HG03520 (cell line): ENCODE results near the gene NLGN1.

Experiments used
- ATAC-seq: cut with Tn5 transposase; IDR thresholded peaks from one replicate; pipeline ENCODE4 v1.9.1; 2021; ENCODE audit warnings: mild to moderate bottlenecking, moderate library complexity; ENCODE audit not compliant: unreplicated experiment

Gene NLGN1

DNA sequence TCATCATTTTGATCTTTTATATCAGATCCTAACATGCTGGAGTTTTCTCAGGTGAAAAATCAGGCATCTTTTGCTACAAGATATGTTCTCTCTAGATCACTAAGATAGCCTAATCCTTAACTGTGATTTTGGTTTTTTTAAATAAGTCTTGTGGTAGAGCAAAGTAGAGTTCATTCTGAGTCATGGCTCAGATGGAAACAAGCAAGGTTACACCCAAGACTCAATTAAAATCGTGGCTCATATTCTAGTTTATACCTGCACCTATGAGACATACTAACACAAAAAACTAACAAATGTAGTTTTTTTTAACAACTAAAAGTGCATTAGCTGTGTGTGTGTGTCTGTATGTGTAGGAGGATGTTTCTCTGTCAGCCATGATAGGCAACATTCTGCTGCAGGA, 428.2 kb downstream of the NLGN1 start:
- ATAC-seq, result no peak

DNA sequence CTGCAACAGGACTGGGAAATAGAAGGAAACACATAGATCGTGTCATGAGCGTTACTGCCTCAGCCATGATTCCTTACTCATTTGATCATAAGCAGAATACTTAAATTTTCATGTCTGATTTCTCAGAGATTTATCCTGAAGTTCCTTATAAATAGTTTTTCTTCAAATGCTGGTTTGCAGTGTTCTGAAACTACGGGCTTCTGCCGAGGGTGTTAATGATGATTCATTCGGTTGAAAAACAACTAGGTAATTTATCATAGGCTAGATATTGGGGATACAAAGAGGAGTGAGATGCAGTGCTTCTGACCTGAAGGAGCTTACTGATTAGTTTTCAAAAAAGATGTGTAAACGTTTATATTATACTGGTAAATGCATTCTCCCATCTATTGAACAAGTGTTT, 428.9 kb downstream of the NLGN1 start:
- no peak for ATAC-seq

DNA sequence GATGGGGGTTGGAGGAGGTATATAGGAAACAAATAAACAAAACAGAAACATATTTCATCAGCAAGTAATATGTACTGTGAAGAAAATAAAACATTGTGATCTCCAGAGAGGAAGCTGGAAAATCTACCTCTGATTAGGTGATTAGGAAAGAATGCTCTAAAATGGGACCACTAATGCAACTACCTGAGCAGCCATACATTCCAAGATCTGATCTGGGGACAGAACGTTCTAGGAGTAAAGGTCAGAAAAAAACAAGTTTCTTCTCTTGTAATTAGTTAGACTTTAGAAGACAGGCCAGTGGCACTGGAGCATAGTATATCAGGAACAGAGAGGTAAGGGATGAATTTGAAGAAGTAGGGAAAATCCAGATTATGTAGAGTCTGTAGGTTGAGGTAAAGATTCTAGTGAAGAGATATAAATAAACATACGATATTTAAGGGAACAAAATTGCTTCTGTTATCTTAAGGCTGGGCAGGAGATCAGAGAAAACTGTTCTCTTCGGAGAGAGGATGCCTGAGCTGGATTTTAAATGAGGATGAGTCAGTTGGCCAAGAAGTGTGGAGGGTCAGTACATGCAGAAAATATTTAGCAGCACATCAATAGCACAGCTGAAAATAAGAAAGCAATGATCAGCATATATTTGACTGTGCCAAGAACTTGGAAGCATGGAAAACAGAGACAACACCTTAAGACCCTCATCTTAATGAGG, 429.5 kb downstream of the NLGN1 start:
- no peak for ATAC-seq

DNA sequence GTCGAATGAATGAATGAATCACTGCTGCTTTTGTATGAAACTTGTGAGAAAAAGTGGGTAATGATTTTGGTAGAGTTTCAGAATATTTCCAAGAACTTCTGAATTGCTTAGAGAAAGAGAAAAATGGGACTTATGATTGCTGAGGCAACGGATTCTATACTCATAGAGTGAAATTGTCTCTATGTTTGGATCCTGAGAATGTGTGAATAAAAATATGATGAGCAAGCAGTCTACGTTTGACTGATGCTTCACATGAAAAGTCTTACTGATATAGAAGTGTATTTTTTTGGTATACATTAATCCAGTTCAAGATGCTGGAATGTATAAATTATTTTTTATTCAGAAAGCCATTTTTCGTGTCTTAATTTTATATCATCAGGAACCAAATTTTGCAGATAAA, 441.1 kb downstream of the NLGN1 start:
- ATAC-seq, result no peak

DNA sequence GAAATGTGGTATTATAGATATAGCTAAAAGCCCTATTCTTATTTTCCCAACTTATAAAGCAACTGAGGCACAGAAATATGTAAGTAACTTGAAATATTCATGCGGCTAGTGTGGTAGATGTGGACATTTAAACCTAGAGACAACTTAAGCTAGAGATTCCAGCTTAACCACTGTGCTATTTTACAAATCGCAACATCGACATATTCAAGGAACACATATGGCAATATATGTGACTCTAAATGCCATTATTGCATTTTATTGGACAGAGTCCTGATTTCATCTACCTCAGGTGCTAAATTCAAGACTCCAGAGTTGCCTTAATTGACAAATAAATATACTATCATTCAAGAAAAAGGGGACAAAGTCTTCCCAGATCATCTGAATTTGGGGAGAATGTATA, 442.3 kb downstream of the NLGN1 start:
- no peak for ATAC-seq

DNA sequence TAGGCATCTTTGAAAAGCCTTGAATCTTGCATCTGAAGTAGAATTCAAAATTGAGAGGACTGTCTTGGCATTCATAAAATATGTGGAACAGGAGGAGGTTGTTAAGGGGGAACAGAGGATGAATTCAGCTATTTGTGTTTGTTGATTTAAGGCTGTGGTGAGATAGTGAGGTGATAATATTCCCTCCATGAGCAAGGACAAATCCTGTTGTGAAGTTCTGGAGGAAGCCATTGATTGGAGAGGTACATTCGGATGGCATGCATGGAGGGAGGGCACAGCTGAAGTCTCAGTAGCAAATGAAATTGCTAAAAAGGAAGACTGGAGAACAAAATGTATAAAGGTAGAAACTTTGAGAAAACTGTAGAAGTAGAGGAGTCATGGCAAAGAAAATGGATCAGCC, 443.8 kb downstream of the NLGN1 start:
- no peak for ATAC-seq

DNA sequence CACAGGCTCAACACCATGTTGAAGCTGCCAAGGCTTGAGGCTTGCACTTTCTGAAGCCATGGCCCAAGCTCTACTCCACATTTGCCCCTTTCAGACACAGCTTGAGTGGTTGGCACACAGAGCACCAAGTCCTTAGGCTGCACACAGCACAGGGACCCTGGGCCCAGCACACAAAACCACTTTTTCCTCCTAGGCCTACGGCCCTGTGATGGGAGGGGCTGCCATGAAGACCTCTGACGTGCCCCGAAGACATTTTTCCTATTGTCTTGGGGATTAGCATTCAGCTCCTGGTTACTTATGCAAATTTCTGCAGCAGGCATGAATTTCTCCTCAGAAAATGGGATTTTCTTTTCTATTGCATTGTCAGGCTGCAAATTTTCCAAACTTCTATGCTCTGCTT, 445.5 kb downstream of the NLGN1 start:
- ATAC-seq, result no peak

DNA sequence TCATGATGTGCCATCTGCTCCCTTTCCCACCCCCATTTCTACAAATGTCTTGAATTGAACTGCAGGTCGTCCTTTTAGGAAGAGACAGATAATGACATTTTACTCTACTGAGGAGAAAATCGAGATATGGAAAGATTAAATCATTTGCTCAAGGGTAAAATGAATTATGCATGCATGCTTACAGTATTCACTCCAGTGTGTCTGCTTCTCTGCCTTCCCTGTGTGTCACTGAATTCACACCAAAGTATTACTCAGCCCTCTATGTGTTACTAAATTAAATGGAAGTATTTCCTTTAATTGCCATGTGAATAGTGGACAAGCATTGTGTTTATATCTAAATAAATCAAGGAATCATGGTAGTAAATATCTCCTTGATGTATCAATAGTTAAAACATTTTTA, 449.0 kb downstream of the NLGN1 start:
- no peak for ATAC-seq

DNA sequence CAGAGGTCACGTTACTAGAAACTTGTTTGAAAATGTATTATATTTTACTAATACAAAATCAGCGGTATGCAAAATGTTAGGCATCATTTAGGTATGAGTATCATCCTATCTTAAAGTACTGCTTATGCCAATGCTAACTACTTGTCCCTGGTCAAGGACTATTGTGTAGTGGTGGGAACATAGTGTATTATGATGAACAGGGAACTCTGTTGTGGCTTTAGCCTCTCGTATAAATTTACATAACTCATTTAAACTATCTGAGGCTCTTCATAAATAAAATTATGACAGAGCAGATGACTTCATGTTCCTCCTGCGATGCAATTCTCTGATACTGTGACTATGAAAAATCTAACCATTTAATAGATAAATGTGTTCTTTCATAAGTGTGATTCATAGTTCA, 451.9 kb downstream of the NLGN1 start:
- no peak for ATAC-seq

DNA sequence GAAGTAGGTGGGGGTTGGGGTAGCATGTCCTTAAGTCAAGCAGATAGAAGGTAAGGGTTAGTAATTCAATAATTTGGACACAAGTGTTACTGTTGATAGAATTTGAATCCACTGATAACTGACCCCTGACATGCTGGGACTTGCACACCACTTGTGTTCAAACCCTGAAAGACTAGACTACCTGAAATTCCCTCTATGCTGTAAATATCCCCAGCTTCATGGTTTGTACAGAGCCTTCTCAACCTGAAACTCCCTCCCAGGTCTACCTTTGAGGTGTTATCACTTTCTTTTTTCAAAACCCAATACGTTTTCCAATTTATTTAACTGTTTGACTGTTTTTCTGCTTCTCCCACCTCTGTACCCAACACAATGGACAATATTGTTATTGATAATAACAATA, 459.6 kb downstream of the NLGN1 start:
- ATAC-seq, result no peak

DNA sequence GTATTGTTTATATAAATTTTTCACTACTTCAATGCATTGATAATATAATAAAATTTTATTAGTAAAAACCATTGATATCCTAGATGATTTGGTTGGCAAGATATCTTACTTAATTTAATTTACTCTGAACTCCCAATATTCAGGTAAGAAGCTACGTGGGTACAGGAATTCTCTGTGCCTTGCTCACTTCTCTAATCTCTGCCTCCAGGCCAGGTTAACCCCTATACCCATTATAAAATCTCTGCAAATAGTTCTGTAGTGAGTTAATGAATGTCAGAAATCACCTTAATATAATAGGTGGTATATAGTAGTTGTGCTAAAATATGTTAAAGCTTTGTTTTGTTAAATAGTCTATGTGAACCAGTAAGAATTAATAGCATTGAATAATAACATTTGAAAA, 465.2 kb downstream of the NLGN1 start:
- no peak for ATAC-seq

DNA sequence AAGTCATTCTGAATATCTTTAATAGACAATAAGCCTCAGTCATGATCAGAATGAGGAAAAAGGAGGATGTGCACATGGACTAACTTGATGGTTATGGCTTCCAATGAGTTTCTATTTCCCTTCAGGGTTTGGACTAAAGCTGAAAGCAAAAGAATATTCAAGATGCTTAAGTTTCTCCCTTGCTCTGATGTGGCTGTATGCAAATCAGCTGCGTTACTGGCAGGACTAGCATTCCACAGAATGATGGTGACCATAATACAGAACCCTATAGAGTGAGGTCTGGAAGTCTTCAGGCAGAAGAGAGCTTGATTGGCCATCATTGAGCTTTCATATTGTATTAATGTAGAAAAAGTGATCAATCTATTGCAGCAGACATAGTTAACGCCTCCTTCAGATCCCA, 466.0 kb downstream of the NLGN1 start:
- ATAC-seq, result no peak

DNA sequence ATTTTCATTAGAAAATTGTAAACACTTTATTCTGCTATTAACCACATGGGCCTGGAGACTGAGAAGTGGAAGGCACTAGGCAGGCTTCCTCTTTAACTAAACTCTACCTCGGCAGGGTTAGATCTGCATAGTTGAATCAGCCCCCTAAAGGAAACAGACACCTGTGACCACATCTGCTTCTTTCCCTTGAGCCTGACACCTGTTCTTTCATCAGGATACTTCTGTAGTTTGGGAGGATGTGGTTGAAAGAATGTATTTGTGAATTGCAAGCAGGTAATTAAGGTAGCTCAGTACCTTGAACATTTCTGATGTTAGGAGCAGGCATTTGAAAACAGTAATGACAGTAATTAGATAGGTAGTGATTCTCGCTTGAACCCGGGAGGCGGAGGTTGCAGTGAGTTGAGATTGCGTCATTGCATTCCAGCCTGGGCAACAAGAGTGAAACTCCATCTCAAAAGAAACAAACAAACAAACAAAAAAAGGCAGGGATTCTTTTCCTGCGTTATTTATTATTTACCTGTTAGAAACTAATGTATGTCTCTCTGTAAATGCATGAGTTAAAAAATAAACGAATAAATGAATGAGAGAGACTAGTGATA, 468.5 kb downstream of the NLGN1 start:
- ATAC-seq, result no peak

DNA sequence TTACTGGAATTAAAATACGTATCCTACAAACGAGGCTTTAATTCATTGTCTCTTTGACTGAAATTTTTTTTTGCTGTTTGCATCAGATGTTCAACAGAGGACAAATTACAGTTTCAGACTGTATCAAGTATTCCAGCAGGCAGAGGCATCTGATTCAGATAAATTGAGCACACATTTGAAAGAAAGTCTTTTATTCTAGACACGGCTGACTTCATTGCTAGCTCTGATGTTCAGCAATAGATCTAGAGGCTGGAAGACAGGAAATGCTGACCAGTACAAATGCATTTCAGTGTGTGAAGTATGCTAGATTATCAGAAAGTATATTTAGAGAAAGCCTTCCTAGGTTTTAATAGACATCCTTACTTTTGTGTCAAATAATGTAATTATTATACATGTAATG, 472.2 kb downstream of the NLGN1 start:
- ATAC-seq, result no peak

DNA sequence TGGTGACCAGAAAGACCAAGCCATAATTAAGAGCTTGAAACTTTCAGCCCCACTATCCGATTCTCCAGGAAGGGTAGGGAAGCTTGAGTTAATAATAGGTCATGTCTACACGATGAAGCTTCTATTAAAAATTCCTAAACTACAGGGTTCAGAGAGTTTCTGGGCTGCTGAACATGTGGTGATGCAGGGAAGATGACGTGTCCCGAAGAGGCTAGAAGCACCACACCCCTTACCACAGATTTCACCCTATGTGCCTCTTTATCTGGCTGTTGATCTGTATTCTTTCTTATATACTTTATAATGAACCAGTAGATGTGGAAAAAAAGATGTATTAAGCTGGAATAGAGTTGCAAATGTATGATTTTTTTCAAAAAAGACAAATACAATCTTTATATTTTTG, 473.4 kb downstream of the NLGN1 start:
- ATAC-seq, result no peak

DNA sequence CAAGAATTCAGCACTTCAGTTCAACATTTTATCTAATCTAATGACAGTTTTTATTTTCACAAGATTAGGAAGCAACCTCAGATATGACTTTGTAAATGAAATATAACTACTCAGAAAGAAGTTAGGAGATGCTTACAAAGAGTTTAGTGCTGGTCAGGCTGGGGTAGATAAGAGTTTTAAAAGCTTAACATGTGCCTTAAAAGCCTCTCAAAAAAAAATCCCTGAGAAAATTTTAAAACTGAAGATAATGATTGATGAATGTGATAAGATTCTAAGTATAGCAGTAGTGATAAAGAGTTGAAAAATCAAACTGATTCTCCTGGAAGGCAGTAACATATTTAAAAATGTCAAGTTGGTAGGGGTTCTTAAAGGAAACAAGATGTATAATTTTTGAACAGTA, 478.2 kb downstream of the NLGN1 start:
- ATAC-seq, result no peak

DNA sequence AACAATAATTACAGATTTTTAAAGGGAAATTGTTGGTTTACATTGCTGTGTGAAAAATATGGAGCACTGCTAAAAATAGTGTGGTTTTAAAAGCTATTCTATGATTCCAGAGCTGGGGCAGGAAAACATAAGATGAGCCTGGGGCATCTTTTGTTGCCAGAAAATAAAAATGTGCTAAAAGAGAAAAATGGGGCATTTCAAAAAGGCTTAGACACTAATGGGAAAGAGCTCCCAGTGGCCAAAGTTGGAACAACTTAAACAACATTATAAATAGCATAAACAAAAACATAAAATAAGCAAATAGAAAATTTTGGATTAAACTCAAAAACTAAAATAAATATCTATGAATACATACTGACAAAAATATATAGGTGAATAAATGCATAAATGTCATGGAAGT, 478.9 kb downstream of the NLGN1 start:
- no peak for ATAC-seq

DNA sequence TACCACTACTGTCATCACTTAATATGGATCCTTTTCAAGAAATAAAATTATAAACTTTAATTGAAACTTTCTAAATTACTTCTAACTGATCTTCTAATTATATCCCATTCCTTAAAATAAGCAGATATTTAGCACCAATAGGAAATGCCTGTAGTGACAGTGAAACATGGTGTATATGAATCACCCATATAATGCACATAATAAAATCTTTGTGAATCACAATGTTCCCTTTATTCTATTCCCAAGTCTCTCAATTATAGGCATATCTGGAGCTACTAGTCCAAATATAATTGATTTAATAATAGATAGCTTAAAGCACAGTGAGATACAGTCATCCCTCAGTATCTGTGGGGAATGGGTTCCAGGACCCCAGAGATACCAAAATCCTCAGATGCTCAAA, 490.3 kb downstream of the NLGN1 start:
- no peak for ATAC-seq

DNA sequence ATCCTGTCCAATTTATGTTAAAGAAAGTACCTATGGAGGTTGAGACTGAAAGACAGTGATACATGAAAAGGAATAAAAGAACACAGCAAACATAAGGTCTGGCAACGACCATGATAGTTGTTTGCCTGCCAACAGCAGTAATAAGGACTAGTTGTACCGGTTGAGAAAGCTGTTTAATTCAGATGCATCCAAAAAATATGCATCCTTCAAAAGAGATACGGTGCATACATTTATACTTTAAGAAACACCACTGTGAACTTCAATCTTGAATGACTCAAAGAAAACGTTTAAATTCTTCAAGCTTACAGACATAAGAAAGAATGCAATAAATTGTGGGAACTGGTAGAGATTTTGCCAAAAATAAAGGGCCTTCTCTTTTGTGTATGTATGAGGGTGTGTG, 492.1 kb downstream of the NLGN1 start:
- no peak for ATAC-seq

DNA sequence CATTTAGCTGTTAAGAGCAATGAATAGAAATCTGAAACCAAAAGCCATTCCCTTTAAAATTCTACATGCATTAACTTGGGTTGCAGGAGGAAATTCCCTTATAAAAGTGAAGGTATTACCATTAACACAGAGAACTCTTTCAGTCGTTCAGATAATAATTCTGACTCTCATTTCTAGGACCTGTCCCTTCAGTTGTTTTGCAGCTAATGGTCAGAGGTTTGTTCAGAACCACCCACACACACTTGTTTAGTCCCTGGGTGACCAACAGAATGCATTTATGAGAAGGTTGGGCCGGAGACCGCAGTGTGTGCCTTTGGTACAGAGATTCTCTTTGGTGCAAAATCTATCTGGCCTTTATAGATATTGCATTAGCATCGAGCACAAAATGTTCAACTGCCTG, 492.5 kb downstream of the NLGN1 start:
- ATAC-seq, result no peak

DNA sequence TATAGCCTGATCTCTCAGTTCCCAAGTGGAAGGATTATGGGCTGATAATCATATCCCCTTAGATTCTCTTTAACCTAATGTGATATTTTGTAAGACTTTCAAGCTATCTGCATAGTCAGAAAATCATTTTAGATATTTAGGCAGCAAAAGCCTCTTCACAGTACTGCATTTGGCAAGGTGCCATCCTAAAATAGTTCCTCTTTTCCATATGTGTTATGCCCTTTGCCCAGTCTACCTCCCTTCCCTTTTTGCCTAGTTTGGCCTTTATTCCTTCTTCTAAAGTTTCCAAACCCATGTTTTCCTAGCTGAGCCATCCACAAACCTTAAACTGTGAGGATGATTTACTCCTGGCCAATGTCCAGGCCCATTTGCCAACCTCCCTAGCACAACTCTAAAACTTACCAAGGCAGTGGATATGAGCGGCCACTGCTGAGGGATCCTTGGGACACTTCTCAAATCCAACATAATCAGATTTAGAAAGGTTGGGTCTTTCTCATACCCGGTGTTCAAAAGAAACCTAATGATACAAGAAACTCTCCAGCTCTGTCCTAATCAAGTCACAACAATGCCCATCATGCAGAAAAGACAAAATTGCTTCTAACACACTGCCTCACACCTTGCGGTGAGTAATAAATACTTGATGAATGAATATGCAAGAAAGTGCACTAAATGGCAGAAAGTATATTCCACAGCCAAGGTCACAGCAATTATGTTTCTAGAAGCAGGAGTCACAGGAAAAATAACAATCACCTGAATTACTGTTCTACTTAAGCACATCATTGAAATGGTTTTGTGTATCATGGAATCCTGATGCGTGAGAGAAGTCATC, 493.9 kb downstream of the NLGN1 start:
- ATAC-seq, result no peak

DNA sequence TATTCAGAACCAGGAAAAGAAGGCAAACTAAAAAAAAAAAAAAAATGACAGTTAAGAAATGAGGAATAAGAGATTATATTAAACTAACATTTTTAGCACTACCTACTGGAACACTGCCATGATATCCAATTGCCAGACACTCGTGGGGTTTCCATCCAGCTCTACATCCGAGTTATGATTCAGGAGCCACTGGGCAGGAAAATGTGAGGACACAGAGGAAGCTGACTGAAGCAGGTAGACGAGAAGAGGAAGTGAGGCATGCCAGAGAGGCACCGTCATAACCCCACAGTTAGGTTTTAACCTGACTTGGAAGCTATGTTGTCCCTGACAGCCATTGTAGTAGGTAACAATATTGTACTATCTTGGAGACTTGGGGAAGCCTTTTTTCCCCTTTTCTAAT, 495.0 kb downstream of the NLGN1 start:
- ATAC-seq, result no peak
